ENCODE measurements around the gene NHERF2.
A peak's percentile ranks its signal among the peaks of the same experiment; 100 is the strongest.
"Not testable (repeated sequence)": the region's sequence is repeated elsewhere in the genome, so short reads cannot be mapped to it uniquely, and the experiment has no call there.

Gene NHERF2

GRCh38 chr16:2028620-2029220, 2.0 kb downstream of the NHERF2 start:
- DNase-seq: peak; percentile 73

GRCh38 chr16:2029350-2029749, 2.6 kb downstream of the NHERF2 start:
- no peak for DNase-seq

- DNase-seq: no peak
These were observed 3.3 kb downstream of the NHERF2 start for GRCh38 chr16:2030036-2030435.

GRCh38 chr16:2031081-2031577, 4.4 kb downstream of the NHERF2 start:
- no peak for DNase-seq

- no peak for DNase-seq
These were observed 5.8 kb downstream of the NHERF2 start for GRCh38 chr16:2032285-2033056.

- DNase-seq: no peak
These were observed 6.6 kb downstream of the NHERF2 start for GRCh38 chr16:2033057-2033908.

GRCh38 chr16:2033909-2034695, 7.4 kb downstream of the NHERF2 start:
- not testable (repeated sequence) for DNase-seq

GRCh38 chr16:2034696-2035430, 8.2 kb downstream of the NHERF2 start:
- no peak for DNase-seq

GRCh38 chr16:2035431-2036199, 8.9 kb downstream of the NHERF2 start:
- peak; percentile 85 for DNase-seq

- no peak for DNase-seq
These were observed 9.7 kb downstream of the NHERF2 start for GRCh38 chr16:2036200-2036966.

GRCh38 chr16:2037115-2037514, 10.4 kb downstream of the NHERF2 start:
- no peak for DNase-seq

GRCh38 chr16:2037647-2038381, 11.1 kb downstream of the NHERF2 start:
- DNase-seq: no peak

- no peak for DNase-seq
These were observed 11.9 kb downstream of the NHERF2 start for GRCh38 chr16:2038382-2039231.

GRCh38 chr16:2039274-2040031, 12.8 kb downstream of the NHERF2 start:
- peak; percentile 66 for DNase-seq

GRCh38 chr16:2040041-2040786, 13.5 kb downstream of the NHERF2 start:
- DNase-seq: no peak

GRCh38 chr16:2040787-2041522, 14.3 kb downstream of the NHERF2 start:
- DNase-seq: no peak
